ENCODE data around the gene CEP295NL.

DNA sequence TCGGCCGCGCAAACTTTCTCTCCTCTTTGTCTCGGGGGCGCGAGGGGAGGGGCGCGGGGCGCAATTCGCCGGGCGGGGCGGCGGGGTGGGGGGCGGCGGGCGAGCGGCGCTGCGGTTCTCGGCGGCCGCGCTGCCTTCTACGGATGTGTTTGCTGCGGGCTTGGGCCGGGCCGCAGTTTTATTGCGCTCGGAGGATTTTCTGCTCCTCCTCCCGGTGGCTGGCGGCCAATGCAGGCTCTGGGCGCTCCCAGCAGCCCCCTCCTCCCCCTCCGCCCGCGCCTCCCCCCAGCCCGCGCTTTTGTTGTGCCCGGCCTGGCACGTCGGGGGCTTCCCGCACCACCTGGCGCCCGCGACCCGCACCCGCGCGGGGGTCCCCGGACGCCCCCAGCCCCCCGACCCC lies 22.2 kb upstream of the CEP295NL start, which contains the start of gene TIMP2:
- no peak for TF ChIP-seq EZH2phosphoT487 (IDR thresholded peaks at IDR 0.05; ENCODE audit: low read depth)
- TF ChIP-seq, protein P1, sequence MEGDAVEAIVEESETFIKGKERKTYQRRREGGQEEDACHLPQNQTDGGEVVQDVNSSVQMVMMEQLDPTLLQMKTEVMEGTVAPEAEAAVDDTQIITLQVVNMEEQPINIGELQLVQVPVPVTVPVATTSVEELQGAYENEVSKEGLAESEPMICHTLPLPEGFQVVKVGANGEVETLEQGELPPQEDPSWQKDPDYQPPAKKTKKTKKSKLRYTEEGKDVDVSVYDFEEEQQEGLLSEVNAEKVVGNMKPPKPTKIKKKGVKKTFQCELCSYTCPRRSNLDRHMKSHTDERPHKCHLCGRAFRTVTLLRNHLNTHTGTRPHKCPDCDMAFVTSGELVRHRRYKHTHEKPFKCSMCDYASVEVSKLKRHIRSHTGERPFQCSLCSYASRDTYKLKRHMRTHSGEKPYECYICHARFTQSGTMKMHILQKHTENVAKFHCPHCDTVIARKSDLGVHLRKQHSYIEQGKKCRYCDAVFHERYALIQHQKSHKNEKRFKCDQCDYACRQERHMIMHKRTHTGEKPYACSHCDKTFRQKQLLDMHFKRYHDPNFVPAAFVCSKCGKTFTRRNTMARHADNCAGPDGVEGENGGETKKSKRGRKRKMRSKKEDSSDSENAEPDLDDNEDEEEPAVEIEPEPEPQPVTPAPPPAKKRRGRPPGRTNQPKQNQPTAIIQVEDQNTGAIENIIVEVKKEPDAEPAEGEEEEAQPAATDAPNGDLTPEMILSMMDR (IDR thresholded peaks at IDR 0.05; ENCODE audit: low read depth, low read length): no peak
